C4-2B (cell line): Measurements from ENCODE around the gene SETD9.

Source experiments
- H3K27ac ChIP-seq: fragments of 450-650 bp; 2 replicates; pipeline ENCODE4 v1.5.1; 2017
- ZFX ChIP-seq: fragments of 450-650 bp; IDR thresholded peaks from 2 replicates; pipeline ENCODE4 v1.6.1; 2017
- TF ChIP-seq, protein P1 (sequence below): fragments of 450-650 bp; conservative IDR thresholded peaks from 2 replicates; pipeline ENCODE4 v1.5.1; 2017; ENCODE audit warnings: mild to moderate bottlenecking

SETD9 gene

DNA sequence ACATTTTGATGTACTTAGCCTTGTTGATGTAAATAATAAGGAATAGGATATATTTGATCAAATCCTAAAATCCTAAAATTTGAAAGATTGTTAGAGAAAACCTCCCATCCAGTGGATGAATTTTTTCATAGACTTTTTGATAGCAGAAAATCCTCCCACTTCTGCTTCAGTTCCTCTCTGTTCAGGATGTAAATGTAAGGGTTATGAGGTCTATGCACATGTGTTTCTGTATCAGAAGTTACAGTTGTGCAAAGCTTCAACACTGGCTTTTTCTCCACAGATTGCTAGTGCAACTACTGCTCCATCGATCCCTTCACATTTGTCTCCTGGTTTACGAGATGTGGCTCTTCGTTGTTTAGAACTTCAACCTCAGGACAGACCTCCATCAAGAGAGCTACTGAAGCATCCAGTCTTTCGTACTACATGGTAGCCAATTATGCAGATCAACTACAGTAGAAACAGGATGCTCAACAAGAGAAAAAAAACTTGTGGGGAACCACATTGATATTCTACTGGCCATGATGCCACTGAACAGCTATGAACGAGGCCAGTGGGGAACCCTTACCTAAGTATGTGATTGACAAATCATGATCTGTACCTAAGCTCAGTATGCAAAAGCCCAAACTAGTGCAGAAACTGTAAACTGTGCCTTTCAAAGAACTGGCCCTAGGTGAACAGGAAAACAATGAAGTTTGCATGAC is 16.0 kb upstream of the SETD9 start:
- no peak for TF ChIP-seq ZFX
- TF ChIP-seq, protein P1, sequence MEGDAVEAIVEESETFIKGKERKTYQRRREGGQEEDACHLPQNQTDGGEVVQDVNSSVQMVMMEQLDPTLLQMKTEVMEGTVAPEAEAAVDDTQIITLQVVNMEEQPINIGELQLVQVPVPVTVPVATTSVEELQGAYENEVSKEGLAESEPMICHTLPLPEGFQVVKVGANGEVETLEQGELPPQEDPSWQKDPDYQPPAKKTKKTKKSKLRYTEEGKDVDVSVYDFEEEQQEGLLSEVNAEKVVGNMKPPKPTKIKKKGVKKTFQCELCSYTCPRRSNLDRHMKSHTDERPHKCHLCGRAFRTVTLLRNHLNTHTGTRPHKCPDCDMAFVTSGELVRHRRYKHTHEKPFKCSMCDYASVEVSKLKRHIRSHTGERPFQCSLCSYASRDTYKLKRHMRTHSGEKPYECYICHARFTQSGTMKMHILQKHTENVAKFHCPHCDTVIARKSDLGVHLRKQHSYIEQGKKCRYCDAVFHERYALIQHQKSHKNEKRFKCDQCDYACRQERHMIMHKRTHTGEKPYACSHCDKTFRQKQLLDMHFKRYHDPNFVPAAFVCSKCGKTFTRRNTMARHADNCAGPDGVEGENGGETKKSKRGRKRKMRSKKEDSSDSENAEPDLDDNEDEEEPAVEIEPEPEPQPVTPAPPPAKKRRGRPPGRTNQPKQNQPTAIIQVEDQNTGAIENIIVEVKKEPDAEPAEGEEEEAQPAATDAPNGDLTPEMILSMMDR: no peak
- H3K27ac ChIP-seq: no peak overlapping the region

DNA sequence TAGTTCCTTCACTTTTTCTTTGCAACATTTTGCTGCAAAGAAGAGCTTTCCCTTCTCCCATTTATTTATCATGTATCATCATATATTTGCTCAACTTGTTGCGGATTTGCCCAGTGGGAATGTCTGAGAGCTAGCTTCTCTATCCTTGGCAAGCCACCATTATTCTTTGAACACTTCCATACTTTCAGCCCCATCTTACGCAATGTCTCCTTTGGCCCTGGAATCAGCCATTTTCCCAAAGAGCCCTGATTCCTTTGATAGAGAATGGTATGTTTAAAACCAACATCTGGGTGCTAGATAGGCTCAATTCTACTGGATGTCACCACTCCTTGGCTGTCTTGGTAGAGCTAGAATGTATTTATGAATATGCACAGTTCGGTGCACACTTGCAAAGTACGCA is 12.6 kb upstream of the SETD9 start:
- no peak overlapping the region for H3K27ac ChIP-seq
- TF ChIP-seq, protein P1: no peak
- TF ChIP-seq ZFX: no peak

DNA sequence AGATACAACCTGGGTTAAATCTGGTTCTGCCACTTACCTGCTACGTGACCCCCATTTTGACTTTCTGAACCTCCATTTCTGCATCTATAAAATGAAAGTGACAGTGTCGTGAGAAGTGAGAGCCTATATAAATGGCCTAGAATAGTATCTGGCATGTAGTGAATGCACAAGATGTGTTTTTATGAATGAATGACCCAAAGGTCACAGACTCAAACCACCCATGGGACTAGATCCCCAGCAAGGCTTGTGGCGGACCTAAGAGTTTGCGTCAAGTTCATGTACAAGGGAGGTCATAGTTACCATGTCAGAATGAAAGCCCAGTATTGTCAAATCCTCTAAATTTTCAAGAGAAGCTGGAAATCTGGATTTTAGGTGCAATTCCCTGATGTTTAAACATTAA is 11.2 kb upstream of the SETD9 start:
- TF ChIP-seq ZFX: no peak
- TF ChIP-seq, protein P1: no peak
- H3K27ac ChIP-seq: no peak overlapping the region

DNA sequence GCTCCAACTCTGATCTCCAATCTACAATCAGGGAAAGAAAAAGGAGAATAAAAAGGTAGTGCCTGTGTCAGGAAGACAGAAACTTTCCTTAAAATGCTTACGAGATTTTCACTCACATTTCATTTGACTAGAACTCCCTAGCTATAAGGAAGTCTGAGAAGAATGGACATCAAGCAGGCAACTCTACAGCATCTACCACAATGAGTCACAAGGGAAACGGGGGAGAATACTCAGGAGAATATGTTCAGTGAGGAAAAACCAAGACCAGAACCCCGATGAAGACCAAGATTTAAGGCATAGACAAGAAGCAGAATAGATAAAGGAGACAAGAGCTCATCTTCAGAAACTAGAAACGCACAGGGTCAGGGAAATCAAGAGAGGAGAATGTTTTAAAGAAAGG is 9.0 kb upstream of the SETD9 start:
- TF ChIP-seq, protein P1: no peak
- TF ChIP-seq ZFX: no peak
- no peak overlapping the region for H3K27ac ChIP-seq

DNA sequence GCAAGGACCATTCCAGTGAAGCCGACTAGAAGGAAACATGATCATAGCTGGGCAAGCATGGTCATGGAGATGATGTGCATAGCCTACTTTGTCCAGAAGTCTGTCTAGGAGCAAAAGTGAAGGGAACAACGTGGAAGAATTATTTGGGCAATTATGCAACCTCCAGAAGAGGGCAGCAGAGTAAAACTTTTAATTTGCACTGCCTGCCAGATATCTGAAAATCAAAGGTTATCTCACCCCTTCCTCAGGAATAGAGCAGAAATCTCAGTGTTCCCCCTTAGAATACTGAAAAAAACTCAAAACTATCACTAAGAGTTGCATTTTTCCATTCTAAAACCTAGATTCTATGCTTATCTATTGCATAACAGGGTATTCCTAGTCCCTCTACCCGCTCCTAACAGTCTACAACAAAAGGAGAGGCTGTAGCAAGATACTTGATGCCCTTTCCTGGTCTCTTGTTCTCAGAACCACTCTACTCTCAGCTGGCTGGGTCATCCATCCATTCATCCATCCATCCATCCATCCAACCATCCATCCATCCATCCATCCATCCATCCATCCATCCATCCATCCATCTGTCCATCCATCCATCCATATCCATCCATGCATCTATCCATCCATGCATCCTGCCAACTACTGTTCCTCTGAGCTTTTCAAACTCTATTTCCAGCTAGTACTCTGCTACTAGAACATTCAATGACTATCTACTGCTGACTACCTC is 8.4 kb upstream of the SETD9 start:
- H3K27ac ChIP-seq: no peak overlapping the region
- TF ChIP-seq, protein P1: peak; percentile 79
- no peak for TF ChIP-seq ZFX

DNA sequence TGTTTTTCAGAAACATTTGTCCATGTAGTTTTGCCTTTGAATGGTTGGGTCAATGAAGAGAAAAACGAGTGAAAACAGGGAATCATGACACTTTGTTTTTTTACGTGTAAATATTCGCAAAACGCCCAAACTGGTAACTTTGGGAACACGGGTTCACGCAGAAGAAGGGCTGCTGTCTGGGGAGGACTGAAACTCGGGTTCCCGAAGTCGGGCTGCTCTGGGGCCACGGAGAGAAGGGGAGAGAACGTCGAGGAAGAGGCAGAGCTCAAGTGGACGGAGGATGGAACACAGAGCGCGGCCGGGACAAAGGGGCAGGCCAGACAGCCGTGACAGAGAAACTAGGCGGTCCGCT is 478 bp upstream of the SETD9 start:
- H3K27ac ChIP-seq: peak overlapping the region; percentile 88
- TF ChIP-seq ZFX: no peak

DNA sequence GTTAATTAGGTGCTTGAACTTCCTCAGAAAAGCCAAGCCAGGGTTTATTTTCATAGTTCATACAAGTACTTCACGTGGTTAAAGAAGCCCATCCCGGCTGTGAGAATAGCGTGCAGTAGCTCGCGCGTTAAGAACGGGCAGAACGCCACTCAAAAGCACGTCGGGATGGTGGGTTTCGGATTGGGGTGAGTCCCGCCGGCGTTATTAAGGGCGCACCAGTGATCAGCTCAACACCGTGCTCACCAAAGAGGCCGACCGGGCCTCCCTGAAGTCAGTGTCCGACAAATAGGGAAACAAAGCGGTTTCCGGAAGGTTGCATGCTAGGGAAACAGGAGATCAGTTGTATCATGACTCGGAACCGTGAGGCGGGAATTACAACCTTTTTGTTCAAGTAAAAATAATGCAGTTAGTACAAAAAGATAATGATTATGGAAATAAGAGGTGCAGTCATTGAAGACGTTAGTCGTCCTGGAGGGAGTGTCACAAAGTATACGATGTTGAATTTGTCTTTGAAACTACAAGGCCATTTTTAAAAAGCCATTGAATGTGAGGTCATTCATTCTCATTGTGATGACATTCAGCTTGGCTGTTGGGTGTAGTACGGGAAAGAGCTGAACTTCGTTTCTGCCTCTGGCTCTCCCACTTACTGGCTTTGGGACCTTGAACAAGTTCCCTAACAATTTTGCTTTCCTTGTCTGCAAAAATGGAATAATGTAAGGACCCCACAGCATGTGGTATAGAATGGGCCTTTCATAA is 992 bp downstream of the SETD9 start:
- TF ChIP-seq ZFX: peak; percentile 39; the same call in 1 of the 2 replicates
- TF ChIP-seq, protein P1: no peak
- H3K27ac ChIP-seq: peak overlapping the region; percentile 88
